SHP77 treated with DMSO at 0.1 percent for 48 hours (cell line): ENCODE measurements around the gene MKI67.

Experiments used
- DNase-seq: peaks from one replicate; lab custom pipeline; 2025; lab: John Stamatoyannopoulos, UW

MKI67 gene

DNA sequence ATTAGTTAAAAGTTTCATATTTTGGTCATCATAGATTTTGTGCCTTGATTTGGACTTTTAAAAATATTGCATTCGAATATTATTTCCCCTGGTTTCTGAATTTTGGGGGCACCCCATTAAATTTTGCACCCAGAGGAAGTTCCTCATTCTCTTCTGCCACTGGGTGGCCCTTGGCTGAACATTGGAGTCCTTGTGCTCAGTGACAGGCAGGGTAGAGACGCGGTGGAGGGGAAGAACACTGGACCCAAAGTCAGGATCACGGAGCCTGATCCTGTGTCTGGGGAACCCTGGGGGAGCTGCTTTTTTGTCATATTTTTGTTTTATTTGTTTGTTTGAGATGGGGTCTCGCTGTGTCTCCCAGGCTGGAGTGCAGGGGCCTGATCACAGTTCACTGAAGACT is 74.7 kb downstream of the MKI67 start:
- no peak for DNase-seq

DNA sequence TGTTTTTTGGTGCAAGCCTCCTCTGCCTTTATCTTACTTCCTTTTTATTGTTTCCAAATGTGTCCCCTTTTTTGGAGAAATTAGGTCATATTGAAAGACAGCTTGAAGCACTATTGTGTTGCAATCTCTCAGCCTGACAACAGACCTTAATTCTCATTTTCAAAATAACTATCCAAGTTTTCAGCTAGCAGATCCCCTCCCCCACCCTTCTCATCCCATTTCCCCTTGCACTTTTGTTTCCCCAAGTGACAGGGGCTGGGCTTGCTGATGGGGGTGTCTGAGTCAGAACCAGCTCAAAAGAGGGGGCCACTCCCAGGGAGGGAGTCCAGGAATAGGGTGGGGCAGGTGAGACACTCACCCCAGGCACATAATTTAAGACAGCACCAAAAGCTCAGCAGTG is 75.3 kb downstream of the MKI67 start:
- DNase-seq: no peak

DNA sequence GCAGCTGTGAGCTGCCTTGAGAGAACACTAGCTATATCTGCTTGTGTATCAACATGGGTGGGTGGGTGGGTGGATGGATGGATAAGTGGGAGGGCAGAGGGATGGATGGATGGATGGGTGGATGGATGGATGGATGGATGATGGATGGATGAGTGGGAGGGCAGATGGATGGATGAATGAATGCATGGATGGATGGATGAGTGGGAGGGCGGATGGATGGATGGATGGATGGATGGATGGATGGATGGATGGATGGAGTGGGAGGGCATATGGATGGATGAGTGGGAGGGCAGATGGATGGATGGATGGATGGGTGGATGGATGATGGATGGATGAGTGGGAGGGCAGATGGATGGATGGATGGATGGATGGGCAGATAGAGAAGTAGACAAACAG is 76.1 kb downstream of the MKI67 start:
- DNase-seq: no peak

DNA sequence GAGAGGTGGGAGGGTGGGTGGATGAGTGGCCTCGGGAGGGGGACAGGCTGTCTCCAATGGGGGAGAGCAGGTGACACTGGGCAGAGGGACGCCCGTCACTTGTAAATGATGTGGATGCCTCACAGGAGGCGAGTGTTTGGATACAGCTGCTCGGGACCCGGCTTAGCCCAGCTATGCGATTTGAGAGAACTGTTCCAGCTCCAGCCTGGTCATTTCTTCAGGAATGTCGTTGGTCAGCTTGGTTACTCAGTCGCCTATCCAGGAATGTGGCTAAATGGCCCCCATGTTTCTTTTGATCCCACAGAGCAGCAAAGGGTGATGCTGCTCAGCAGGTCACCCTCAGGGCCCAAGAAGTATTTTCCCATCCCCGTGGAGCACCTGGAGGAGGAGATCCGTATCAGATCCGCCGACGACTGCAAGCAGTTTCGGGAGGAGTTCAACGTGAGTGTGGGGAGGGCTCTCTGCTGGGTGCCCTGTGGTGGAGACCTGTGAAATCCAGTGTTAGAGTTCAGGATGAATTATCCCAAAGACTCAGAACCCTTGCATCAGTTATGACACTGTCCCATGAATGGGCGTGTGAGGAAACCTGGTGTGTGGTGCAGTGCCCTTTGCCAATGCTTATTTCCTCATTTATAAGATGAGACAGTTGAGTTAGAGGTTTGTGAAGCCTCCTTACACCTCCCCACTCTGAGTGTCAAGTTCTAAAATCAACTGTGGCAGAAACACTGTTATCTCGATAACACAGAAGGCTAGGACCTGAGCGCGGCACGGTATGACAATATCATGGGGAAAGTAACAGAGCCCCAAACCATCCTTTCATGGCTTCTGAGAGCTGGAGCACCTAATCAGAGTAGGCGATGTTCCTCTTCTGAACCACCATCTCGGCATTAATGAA is 76.8 kb downstream of the MKI67 start:
- no peak for DNase-seq

DNA sequence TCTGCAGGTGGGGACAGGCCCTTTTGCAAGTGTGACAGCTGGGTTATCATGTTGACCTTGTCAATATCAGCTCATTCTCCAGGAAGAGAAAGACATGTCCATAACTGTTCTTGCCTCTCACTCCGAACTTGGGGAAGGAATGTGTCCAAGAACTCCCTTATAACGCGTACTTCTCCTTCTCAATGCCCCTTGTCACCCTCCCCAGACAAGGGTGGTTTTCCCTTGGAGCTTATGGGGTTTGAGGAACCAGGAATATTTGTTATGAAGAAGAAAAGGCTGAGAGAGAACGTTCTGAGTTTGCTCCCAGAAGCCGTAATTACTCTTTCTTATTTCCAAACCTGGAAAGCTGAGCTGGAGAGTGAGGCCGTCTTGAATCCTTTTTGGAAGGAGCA is 77.4 kb downstream of the MKI67 start:
- DNase-seq: no peak

DNA sequence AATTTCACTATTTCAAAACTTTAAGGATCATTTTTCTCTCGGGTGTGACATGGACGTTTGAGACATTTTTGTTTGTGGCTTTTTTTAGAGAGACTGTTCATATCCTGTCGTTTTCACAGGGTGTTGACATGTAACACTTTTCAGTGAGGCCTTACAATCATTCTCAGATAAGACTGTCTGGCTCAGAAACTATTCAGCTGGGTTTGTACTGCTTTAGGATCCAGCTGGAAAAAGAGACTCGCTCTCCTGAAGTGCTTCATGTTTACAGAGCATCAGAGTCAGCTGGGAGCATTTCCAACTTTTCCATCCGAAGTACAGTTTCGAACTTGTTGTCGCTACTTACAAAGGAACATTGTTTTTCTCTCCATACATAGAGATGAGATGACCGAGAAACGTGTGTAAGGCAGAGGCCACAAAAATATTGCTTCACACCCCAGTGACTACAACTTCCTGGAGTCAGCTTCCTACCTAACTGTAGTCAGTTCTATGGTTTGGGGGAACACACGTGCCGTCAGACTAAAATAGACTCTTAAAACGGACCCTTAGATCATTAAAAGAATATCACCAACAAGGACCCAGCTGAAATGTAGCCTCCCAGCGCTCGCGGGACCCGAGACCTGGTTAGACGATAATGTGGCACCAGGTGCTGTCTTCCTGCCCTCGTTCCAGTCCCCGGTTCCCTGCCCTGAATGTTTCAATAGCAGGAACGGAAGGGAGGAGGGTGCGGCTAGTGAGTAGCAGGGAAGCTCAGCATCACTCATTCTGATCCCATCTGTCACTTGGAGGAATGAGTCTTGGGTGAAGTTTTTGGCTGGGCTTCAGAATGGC is 78.0 kb downstream of the MKI67 start:
- DNase-seq: no peak

DNA sequence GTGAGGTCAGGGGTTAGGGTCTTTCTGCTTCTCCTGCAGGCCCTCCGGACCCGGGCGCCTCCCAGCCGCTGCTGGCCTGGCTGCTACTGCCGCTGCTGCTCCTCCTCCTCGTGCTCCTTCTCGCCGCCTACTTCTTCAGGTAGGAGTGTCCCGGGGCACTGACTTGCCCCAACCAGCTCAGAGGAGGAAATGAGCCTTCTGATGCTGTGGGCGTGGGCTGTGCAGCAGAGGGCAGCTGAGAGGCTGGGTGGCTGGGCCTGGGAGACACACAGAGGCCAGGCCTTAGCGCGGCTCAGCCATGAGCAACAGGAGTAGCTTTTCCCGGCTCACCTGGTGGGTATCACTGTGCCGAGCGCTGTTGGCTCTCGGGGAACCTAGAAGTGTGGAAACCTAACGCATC is 78.9 kb downstream of the MKI67 start:
- DNase-seq: no peak

DNA sequence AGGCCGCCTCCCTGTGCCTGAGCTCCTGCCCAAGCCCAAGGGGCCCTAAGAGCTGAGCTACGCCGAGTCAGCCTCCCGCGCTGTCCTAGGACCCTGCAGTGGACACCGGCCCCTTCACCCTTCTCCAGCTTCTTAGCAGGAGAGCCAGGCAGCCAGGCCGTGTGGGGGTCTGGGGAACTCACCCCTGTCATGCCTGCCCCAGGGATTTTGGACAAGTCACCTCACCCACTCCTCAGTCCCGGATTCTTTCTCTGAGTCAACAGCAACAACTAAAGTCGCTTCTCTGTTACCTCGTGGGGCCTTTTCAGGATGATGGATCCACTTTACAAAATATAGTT is 79.3 kb downstream of the MKI67 start:
- no peak for DNase-seq
